ENCODE data around the gene CDKN2A. TPM values are rescaled to one million over a fixed set of nuclear protein-coding genes. Genes with fewer than 3 reads are reported as not detected.

CDKN2A gene
- total RNA-seq, 5 donors from 2014 or later (not counting 1 experiment from before 2014, with no cell fraction given), result 3.6 to 9.3 (median 4.6) TPM

GRCh38 chr9:21982391-21982790 lies 11.8 kb downstream of the CDKN2A start:
- CTCF ChIA-PET, result interaction anchor here (0.6 to 1.0 kb wide), 4 partner anchors 9 to 222 kb away, joined by 3 read pairs; no protein-coding TSS in a partner anchor
- Mint-ChIP-seq H3K27ac (no peak overlapping the region), H3K4me1 (peaks cover 0 to 2% (median 0%) of the 10 kb centered on the region in 3 donors), H3K36me3 (no peaks in the 10 kb centered on the region), H3K27me3 (peaks cover 60 to 68% of the 10 kb centered on the region in 2 donors), H3K4me3 (no peak overlapping the region), H3K9me3 (peaks cover 0 to 5% (median 0%) of the 10 kb centered on the region in 3 donors)
- POLR2A ChIA-PET, result interaction anchor here in 1 of 2 donors (0.5 kb wide), 1 partner anchor 12 kb away, joined by 5 read pairs; the partner anchor contains the start of gene CDKN2B-AS1
- H3K36me3 ChIP-seq (ENCODE audit: control insufficient read depth in 2 of 2, extremely low read depth in 1 of 2, insufficient read depth in 1 of 2, low read length in 1 of 2), result no peaks in the 10 kb centered on the region
- DNase-seq (no peak), ATAC-seq (replicated peaks in 1 of 4) (no peak)
- WGBS (ENCODE audit: insufficient coverage), result no CpG with 5 or more reads among the region's 1 CpG
- peaks cover 7 to 17% of the 10 kb centered on the region in 2 experiments for H3K27me3 ChIP-seq (replicated peaks in 1 of 2; ENCODE audit: control insufficient read depth in 2 of 2, extremely low read depth in 1 of 2, insufficient read depth in 2 of 2, low read length in 1 of 2)
- H3K4me1 ChIP-seq (ENCODE audit: control insufficient read depth in 1 of 2, extremely low read depth in 1 of 2, insufficient read depth in 2 of 2, low read length in 2 of 2), result no peaks in the 10 kb centered on the region
- no peak overlapping the region for H3K27ac ChIP-seq (ENCODE audit: low read length)
- no peak overlapping the region for H3K4me3 ChIP-seq (ENCODE audit: control insufficient read depth in 1 of 2, extremely low read depth in 1 of 2, low read length in 1 of 2)
- no peaks in the 10 kb centered on the region for H3K9me3 ChIP-seq

- Histone ChIP-seq H3K4me1 (ENCODE audit: control insufficient read depth in 1 of 2, extremely low read depth in 1 of 2, insufficient read depth in 2 of 2, low read length in 2 of 2) (peaks cover 9 to 26% of the 10 kb centered on the region in 2 experiments), H3K27ac (ENCODE audit: low read length) (no peak overlapping the region), H3K27me3 (replicated peaks in 1 of 2; ENCODE audit: control insufficient read depth in 2 of 2, extremely low read depth in 1 of 2, insufficient read depth in 2 of 2, low read length in 1 of 2) (peaks cover 22 to 42% of the 10 kb centered on the region in 2 experiments), H3K9me3 (no peaks in the 10 kb centered on the region), H3K36me3 (ENCODE audit: control insufficient read depth in 2 of 2, extremely low read depth in 1 of 2, insufficient read depth in 1 of 2, low read length in 1 of 2) (no peaks in the 10 kb centered on the region), H3K4me3 (ENCODE audit: control insufficient read depth in 1 of 2, extremely low read depth in 1 of 2, low read length in 1 of 2) (no peak overlapping the region)
- Mint-ChIP-seq H3K27me3 (peaks cover 81 to 84% of the 10 kb centered on the region in 2 donors), H3K4me3 (no peak overlapping the region), H3K9me3 (peaks cover 0 to 5% (median 0%) of the 10 kb centered on the region in 3 donors), H3K36me3 (no peaks in the 10 kb centered on the region), H3K4me1 (peaks cover 16 to 27% (median 18%) of the 10 kb centered on the region in 3 donors), H3K27ac (no peak overlapping the region)
- DNase-seq, result no peak
- ATAC-seq (replicated peaks in 1 of 4), result no peak
- CTCF ChIA-PET, result interaction anchor here in 1 of 2 donors (0.9 kb wide), 2 partner anchors 8 to 32 kb away, joined by 3 to 4 read pairs; partner anchors contain the start of gene CDKN2B
- WGBS (ENCODE audit: insufficient coverage), result 30% methylated on average over 6 of the region's 19 CpGs
- POLR2A ChIA-PET, result interaction anchor here in 1 of 2 donors (0.7 kb wide), 1 partner anchor 53 kb away, joined by 3 read pairs; no protein-coding TSS in a partner anchor
Observed at GRCh38 chr9:21976334-21976875, 17.8 kb downstream of the CDKN2A start.

DNA sequence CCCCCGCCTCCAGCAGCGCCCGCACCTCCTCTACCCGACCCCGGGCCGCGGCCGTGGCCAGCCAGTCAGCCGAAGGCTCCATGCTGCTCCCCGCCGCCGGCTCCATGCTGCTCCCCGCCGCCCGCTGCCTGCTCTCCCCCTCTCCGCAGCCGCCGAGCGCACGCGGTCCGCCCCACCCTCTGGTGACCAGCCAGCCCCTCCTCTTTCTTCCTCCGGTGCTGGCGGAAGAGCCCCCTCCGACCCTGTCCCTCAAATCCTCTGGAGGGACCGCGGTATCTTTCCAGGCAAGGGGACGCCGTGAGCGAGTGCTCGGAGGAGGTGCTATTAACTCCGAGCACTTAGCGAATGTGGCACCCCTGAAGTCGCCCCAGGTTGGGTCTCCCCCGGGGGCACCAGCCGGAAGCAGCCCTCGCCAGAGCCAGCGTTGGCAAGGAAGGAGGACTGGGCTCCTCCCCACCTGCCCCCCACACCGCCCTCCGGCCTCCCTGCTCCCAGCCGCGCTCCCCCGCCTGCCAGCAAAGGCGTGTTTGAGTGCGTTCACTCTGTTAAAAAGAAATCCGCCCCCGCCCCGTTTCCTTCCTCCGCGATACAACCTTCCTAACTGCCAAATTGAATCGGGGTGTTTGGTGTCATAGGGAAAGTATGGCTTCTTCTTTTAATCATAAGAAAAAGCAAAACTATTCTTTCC lies 19.3 kb downstream of the CDKN2A start:
- H3K27me3 ChIP-seq (replicated peaks in 1 of 2; ENCODE audit: control insufficient read depth in 2 of 2, extremely low read depth in 1 of 2, insufficient read depth in 2 of 2, low read length in 1 of 2), result peaks cover 26 to 53% of the 10 kb centered on the region in 2 experiments
- H3K27ac ChIP-seq (ENCODE audit: low read length), result no peak overlapping the region
- no peaks in the 10 kb centered on the region for H3K36me3 ChIP-seq (ENCODE audit: control insufficient read depth in 2 of 2, extremely low read depth in 1 of 2, insufficient read depth in 1 of 2, low read length in 1 of 2)
- Mint-ChIP-seq H3K4me3 (peak overlapping the region; percentile 57 to 85 (median 76)), H3K27ac (peak overlapping the region in 1 of 2 donors; percentile 63), H3K27me3 (peaks cover 85 to 87% of the 10 kb centered on the region in 2 donors), H3K4me1 (peaks cover 18 to 31% (median 20%) of the 10 kb centered on the region in 3 donors), H3K9me3 (peaks cover 0 to 6% (median 5%) of the 10 kb centered on the region in 3 donors), H3K36me3 (peaks cover 3% of the 10 kb centered on the region)
- H3K4me3 ChIP-seq (ENCODE audit: control insufficient read depth in 1 of 2, extremely low read depth in 1 of 2, low read length in 1 of 2), result peak overlapping the region; percentile 43 to 73
- no peaks in the 10 kb centered on the region for H3K9me3 ChIP-seq
- ATAC-seq (replicated peaks in 1 of 4) (peak; percentile 68 to 80 (median 72)), DNase-seq (peak in 14 of 35 experiments; percentile 12 to 52 (median 24))
- POLR2A ChIA-PET, result interaction anchor here in 1 of 2 donors (0.6 kb wide), 1 partner anchor 281 kb away, joined by 3 read pairs; no protein-coding TSS in a partner anchor
- peaks cover 9 to 33% of the 10 kb centered on the region in 2 experiments for H3K4me1 ChIP-seq (ENCODE audit: control insufficient read depth in 1 of 2, extremely low read depth in 1 of 2, insufficient read depth in 2 of 2, low read length in 2 of 2)
- WGBS (ENCODE audit: insufficient coverage), result under 1% methylated on average over 37 of the region's 51 CpGs
- CTCF ChIA-PET, result interaction anchor here in 1 of 2 donors (1.0 kb wide), 1 partner anchor 12 kb away, joined by 3 read pairs; no protein-coding TSS in a partner anchor

- Histone ChIP-seq H3K4me1 (ENCODE audit: control insufficient read depth in 1 of 2, extremely low read depth in 1 of 2, insufficient read depth in 2 of 2, low read length in 2 of 2) (peaks cover 9 to 33% of the 10 kb centered on the region in 2 experiments), H3K27ac (ENCODE audit: low read length) (no peak overlapping the region), H3K36me3 (ENCODE audit: control insufficient read depth in 2 of 2, extremely low read depth in 1 of 2, insufficient read depth in 1 of 2, low read length in 1 of 2) (no peaks in the 10 kb centered on the region), H3K4me3 (ENCODE audit: control insufficient read depth in 1 of 2, extremely low read depth in 1 of 2, low read length in 1 of 2) (peak overlapping the region in 1 of 2 donors; percentile 64), H3K9me3 (no peaks in the 10 kb centered on the region), H3K27me3 (replicated peaks in 1 of 2; ENCODE audit: control insufficient read depth in 2 of 2, extremely low read depth in 1 of 2, insufficient read depth in 2 of 2, low read length in 1 of 2) (peaks cover 27 to 58% of the 10 kb centered on the region in 2 experiments)
- ATAC-seq (replicated peaks in 1 of 4) (no peak), DNase-seq (no peak)
- Mint-ChIP-seq H3K9me3 (peaks cover under 1 to 7% (median 5%) of the 10 kb centered on the region in 3 donors), H3K4me1 (peaks cover 18 to 33% (median 20%) of the 10 kb centered on the region in 3 donors), H3K27ac (peak overlapping the region in 1 of 2 donors; percentile 44), H3K4me3 (peak overlapping the region; percentile 57 to 85 (median 71)), H3K36me3 (peaks cover 3% of the 10 kb centered on the region), H3K27me3 (peaks cover 85 to 87% of the 10 kb centered on the region in 2 donors)
- 9% methylated on average over 21 of the region's 21 CpGs for WGBS (ENCODE audit: insufficient coverage)
- ChIA-PET CTCF (interaction anchor here (1.0 to 1.2 kb wide), 2 partner anchors 12 to 16 kb away, joined by 3 read pairs; no protein-coding TSS in a partner anchor), POLR2A (interaction anchor here in 1 of 2 donors (0.6 kb wide), 1 partner anchor 282 kb away, joined by 3 read pairs; no protein-coding TSS in a partner anchor)
Observed at GRCh38 chr9:21974343-21974721, 19.9 kb downstream of the CDKN2A start.

DNA sequence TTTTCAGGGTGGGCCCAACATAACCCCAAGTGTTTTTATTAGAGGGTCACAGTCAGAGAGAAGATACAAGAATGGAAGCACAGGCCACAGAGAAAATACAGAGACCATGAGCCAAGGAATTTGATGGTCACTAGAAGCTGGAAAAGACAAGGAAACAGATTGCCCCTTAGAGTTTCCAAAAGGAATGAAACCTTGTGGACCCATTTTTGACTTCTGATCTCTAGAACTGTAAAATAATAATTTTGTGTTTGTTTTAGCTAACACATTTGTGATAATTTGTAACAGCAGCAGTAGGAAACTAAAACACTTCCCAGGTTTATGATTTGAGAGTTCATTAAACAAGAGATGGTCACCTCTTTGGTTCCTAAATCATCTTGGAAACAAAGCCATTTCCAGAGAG lies 21.8 kb downstream of the CDKN2A start:
- no peak for DNase-seq
- H3K36me3 ChIP-seq (ENCODE audit: control insufficient read depth in 2 of 2, extremely low read depth in 1 of 2, insufficient read depth in 1 of 2, low read length in 1 of 2), result no peaks in the 10 kb centered on the region
- H3K4me1 ChIP-seq (ENCODE audit: control insufficient read depth in 1 of 2, extremely low read depth in 1 of 2, insufficient read depth in 2 of 2, low read length in 2 of 2), result peaks cover 9 to 44% of the 10 kb centered on the region in 2 experiments
- H3K9me3 ChIP-seq, result no peaks in the 10 kb centered on the region
- ATAC-seq (replicated peaks in 1 of 4), result no peak
- Mint-ChIP-seq H3K4me1 (peaks cover 23 to 51% (median 29%) of the 10 kb centered on the region in 3 donors), H3K36me3 (peaks cover 8% of the 10 kb centered on the region), H3K27ac (no peak overlapping the region), H3K4me3 (no peak overlapping the region), H3K9me3 (peaks cover 5 to 16% (median 15%) of the 10 kb centered on the region in 3 donors), H3K27me3 (peaks cover 86 to 90% of the 10 kb centered on the region in 2 donors)
- POLR2A ChIA-PET, result interaction anchor here in 1 of 2 donors (1.2 kb wide), 1 partner anchor 19 kb away, joined by 6 read pairs; no protein-coding TSS in a partner anchor
- no peak overlapping the region for H3K27ac ChIP-seq (ENCODE audit: low read length)
- CTCF ChIA-PET, result no interaction called here
- H3K4me3 ChIP-seq (ENCODE audit: control insufficient read depth in 1 of 2, extremely low read depth in 1 of 2, low read length in 1 of 2), result no peak overlapping the region
- peaks cover 31 to 75% of the 10 kb centered on the region in 2 experiments for H3K27me3 ChIP-seq (replicated peaks in 1 of 2; ENCODE audit: control insufficient read depth in 2 of 2, extremely low read depth in 1 of 2, insufficient read depth in 2 of 2, low read length in 1 of 2)

All from T-cell (primary cell).